Stimulated activated CD4-positive, alpha-beta T cell treated with anti-CD3 and anti-CD28 coated beads, Interleukin-2, amount 100 ng/mL, for 4 hours (primary cell): ENCODE data around the gene SLC24A3.

Source experiments
- DNase-seq: peaks from one replicate; pipeline ENCODE4 v3.0.0-alpha.2; 2020; ENCODE audit warnings: low read depth

Gene SLC24A3

GRCh38 chr20:19344341-19344740 lies 131.9 kb downstream of the SLC24A3 start:
- DNase-seq, result no peak

DNA sequence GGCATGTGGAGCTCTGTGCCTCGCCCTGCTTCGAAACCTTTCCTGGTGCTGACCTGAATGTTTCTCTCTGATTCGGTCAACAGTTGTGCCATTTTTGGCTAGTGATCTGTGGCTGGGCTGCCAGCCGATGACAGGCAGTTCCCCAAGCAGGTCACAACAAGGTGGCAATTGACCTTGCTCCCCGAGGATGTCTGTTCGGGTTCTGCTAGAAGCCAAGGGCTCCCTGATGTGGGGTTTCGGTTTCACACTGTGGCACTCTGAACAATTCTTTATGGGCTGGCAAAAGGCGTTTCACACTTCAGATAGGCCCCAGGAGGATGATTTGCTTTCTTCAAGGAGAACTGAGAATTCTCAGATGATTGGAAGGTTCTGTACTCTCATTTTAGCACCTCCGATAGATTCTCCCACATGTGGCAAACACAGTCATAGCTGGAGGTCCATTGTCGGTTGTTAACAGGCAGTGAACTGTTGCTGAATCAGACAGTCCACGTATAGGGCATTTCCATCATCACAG lies 135.6 kb downstream of the SLC24A3 start:
- DNase-seq, result no peak

GRCh38 chr20:19348582-19348981 lies 136.1 kb downstream of the SLC24A3 start:
- DNase-seq, result no peak

GRCh38 chr20:19349879-19350278 lies 137.4 kb downstream of the SLC24A3 start:
- no peak for DNase-seq

- DNase-seq, result no peak
These were observed 139.1 kb downstream of the SLC24A3 start for GRCh38 chr20:19351542-19351941.

GRCh38 chr20:19354950-19355349 lies 142.5 kb downstream of the SLC24A3 start:
- no peak for DNase-seq

- DNase-seq, result no peak
These were observed 149.3 kb downstream of the SLC24A3 start for GRCh38 chr20:19361790-19362189.

GRCh38 chr20:19363476-19363875 lies 151.0 kb downstream of the SLC24A3 start:
- DNase-seq, result no peak

- DNase-seq, result no peak
These were observed 155.1 kb downstream of the SLC24A3 start for GRCh38 chr20:19367591-19367990.

DNA sequence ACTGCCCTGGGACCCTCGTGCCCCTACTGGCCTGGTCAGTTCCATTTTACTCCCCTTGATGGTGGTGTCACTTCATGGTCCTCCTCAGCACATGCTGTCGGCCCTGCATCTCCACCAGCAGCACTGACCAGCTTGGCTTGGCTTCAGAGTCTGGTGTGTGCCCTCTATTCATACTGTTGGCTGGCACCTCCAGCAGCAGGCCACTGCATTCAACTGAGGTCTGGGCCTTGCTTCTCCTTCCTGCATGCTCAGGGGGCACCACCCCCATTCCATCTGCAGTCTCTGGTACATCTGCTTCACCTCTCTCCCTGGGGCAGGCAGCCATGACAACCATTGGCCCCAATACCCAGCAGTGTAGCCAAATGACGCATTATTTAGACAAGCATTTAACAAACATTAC lies 155.9 kb downstream of the SLC24A3 start:
- DNase-seq, result no peak

DNA sequence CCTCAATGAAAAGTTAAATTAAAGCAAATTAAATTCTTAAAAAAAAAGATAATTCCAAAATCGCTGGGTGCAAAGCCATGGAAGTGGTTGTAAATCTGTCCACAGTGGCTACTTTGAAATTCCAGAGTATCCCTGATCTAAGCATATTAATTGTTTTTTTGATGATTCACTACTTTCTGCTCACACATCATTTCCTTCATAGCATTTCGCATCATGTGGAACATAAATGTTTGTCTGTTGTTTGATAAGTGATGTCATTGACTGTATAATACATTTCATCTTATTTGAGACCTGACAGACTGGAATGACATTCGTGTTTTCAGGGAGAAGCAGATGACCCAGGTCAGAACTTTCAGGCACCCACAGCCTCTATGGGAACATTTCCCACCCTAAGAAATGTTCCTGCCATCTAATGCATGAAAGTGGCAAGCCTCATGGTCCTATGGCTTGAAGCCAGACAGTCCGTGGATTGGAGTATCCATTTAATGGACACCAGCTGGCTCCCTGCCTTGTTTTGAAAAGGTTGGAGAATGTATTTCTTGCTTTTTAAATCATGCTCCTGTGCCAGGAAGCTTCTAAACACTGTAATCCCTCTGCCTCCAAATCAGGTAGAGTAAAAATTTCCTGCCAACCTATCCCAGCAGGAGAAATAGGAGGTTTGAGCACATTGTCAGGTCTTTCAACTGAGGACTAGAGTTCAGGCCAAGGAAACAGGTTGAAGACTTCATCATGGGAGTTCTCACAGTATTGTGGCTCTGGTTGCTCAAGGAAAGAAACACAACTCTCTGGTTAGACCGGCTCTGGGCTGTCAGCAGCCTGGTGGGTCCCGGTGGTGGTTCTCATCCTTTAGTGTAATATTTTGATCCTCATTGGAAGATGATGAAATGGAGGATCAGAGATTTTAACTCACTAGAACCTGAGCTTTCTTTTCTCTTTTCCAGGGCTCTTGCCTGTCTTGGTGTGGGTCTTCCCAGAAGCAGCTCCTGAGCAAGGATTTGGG lies 157.9 kb downstream of the SLC24A3 start:
- DNase-seq, result no peak

- no peak for DNase-seq
These were observed 158.7 kb downstream of the SLC24A3 start for GRCh38 chr20:19371112-19371511.

- no peak for DNase-seq
These were observed 161.8 kb downstream of the SLC24A3 start for GRCh38 chr20:19374216-19374615.

DNA sequence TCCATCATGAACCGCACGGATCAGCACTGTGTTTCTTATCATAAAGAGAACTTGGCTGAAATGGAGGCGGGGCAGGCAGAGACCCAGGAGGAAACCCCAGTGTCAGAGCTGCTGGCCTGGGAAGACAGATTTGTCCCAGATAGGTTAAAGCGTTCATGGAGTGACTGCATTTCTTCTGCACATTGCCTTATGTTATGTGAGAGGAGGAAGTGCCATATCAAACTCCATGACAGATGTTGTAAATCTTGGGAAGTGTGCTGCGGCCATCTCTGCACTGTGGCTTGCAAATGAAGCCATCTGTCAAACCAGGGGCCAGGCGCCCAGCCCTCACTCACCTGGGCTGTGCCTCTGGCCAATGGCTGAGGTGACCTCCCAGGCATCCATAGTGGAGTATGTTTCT lies 163.0 kb downstream of the SLC24A3 start:
- DNase-seq, result no peak

GRCh38 chr20:19375801-19376200 lies 163.4 kb downstream of the SLC24A3 start:
- DNase-seq, result no peak

DNA sequence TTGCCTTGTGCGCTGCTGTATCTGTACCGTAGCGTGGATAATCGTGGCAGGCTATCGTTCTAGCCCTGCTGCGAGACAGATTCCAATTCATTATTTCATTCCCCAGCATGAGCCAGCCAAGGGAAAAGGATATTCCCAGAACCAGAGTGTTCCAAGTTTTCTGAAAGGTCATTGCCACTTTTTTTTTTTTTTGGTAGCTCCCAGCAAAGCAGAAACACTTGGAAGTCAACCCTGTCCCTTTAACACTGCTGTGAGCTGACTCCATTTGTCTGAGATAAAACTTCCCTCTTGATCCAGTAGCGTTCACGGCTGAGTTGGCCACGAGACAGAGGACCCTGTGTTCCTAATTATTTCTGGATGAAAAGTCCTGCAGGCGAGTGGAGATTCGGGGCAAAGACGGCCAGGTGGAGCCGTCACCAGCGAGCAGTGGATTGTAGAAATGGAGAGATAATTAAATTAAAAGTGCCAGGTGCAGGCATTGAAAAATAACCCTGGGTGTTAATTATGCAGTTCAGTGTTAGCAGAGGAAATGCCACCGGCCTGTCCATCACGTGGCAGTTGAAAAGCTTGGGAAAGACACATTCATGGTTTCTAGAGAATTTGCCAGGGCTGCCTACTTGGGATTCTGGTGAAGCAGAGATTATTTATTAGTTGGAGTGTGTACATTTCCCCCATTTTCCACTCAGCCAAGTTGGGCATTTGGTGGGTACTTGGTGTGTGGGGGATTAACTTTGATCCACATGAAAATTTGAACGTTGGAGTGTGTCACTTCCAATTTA lies 164.2 kb downstream of the SLC24A3 start:
- no peak for DNase-seq

DNA sequence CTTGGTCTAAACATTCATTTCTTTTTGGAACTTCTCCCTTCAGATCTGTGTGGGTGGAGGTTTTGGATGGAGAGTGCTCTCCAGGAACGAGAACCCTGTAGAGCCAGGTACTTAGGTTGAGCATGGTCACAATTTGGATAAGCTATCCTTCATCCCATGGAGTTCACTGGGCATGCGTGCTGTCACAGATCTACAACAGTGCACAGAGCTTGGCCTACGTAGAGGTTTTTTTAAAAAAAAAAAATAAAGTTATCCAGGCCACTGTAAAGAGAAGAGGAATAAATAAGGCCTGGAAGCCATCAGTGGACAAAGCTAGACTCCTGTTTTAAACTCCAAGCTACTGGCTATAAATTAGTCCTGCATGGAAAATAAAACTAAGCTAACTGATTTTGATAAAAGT lies 165.6 kb downstream of the SLC24A3 start:
- no peak for DNase-seq

GRCh38 chr20:19380211-19380610 lies 167.8 kb downstream of the SLC24A3 start:
- DNase-seq, result no peak

DNA sequence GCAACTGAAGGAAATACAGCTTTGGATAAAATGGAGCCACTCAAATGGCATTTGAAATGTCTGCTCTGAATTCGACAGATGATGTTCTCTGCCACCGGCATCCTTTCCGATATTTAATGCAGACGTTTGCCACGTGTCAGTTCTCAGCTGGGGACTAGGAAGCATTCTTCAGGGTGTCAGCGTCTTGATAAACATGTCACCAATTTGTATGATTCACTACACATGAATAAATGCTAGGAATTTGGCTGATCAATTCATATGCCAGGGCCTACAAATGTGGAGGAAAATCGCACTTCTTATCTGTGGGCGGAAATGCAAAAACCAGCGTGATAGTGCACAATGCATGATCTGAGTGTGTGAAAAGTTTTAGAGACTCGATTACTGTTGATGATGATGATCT lies 169.5 kb downstream of the SLC24A3 start:
- DNase-seq, result no peak

GRCh38 chr20:19382386-19383340 lies 170.2 kb downstream of the SLC24A3 start:
- no peak for DNase-seq

DNA sequence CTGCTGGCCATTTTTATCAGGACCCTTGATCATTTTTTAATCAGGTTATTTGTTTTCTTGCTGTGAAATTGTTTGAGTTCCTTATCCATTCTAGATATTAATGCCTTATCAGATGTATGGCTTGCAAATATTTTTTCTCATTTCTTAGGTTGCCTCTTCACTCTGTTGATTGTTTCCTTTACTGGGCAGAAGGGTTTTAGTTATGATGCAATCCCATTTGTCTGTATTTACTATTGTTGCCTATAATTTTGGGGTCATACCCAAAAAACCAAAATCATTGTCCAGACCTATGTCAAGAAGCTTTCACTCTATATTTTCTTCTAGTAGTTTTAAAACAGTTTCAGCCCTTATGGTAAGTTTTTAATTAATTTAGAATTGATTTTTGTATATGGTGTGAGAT lies 172.5 kb downstream of the SLC24A3 start:
- no peak for DNase-seq

DNA sequence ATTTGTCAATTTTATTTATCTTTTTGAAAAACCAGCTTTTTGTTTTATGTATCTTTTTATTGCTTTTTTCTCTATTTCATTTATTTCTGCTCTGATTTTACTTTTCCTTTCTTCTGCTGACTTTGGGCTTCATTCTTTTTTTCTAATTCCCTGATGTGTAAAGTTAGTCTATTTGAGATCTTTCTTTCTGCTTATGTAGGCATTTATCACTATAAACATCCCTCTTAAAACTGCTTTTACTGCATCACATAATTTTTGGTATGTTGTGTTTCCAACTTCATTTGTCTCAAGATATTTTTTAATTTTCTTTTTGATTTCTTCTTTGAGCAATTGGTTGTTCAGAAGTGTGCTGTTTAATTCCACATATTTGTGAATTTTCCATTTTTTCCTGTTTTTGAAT lies 174.8 kb downstream of the SLC24A3 start:
- DNase-seq, result no peak
